Measurements from ENCODE around the gene CHTOP.
A peak's percentile ranks its signal among the peaks of the same experiment; 100 is the strongest.
"Not testable (repeated sequence)": the region's sequence is repeated elsewhere in the genome, so short reads cannot be mapped to it uniquely, and the experiment has no call there.

Gene CHTOP, protein sequence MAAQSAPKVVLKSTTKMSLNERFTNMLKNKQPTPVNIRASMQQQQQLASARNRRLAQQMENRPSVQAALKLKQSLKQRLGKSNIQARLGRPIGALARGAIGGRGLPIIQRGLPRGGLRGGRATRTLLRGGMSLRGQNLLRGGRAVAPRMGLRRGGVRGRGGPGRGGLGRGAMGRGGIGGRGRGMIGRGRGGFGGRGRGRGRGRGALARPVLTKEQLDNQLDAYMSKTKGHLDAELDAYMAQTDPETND

GRCh38 chr1:153633754-153634665 is at the start of gene CHTOP:
Gene CHTOP, plus strand, starts transcription at chr1:153634066. Its CDS starts 2,523 bp downstream, at chr1:153636589.
- peak; percentile 98 for DNase-seq

- no peak for DNase-seq
Measured at GRCh38 chr1:153585006-153585405, 48.9 kb upstream of the CHTOP start.

DNA sequence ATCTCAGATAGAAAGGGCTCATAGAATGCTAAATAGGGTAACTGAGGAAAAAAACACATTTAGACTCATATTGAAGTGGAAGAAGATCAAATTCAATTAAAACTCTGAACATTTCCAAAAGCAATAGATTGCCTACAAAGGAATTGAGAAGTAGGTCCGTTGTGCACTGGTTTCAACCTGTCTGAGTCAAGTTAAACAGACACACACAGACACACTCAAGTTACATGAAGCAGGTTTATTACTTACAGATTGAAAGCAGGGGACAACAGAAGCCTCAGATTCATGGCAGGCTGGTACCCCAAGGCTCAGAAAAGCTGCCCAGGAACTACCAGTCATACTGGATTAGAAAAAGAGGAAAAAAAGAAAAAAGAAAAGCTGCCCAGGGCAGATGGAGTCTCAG is 47.5 kb upstream of the CHTOP start:
- no peak for DNase-seq

DNA sequence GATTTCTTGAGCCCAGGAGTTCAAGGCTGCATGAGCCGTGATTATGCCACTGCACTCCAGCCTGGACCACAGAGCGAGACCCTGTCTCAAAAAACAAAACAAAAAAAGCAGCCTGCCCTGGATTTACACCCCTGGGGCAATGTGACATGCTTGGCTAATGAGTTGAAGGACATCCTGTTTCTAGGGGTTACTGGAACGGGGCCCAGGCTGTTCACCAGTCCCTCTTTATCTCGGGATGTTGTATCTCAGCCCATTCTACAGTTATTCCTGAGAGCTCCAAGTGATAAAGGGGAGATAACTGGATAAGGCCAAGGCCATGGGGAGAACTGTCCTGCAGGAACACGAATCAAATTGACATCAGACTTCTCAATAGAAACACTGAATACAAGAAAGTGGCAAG is 46.6 kb upstream of the CHTOP start:
- DNase-seq, result no peak

GRCh38 chr1:153588033-153588432 is 45.8 kb upstream of the CHTOP start:
- not testable (repeated sequence) for DNase-seq

DNA sequence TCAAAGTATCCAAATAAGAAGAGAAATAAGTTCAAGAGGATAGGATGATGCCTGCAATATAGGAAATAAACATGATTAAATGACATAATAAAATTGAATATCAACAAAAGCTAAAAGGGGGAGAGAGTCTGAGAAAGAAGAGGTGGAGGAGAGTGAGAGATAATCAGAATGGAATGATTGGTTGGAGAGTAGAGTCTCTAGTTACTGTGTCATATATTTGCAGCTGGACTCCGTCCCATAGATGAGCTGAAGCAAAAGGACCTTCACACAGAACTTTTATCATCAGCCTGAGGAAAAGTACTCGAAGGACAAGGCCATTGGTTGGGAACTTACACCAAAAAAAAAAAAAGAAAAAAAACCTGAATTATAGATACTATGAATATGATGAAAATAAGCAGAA is 45.4 kb upstream of the CHTOP start:
- no peak for DNase-seq

DNA sequence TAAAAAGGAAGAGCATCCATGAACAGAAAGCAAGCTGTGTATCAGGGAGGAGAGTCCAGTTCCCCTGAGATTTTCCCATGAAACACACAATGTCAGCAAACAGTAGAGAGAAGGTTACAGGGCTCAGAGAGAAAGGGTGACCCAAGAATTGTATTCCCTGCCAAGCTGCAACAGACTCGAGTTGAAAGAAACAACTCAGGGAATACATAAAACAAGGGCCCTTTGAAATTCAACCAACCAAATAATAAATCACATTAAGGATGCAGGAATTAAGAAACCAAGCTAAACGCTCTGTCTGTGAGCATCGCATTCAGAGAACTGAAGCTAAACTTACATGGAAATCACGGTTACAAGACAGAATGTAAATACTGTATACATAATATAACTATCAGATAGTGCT is 41.1 kb upstream of the CHTOP start:
- DNase-seq, result no peak

DNA sequence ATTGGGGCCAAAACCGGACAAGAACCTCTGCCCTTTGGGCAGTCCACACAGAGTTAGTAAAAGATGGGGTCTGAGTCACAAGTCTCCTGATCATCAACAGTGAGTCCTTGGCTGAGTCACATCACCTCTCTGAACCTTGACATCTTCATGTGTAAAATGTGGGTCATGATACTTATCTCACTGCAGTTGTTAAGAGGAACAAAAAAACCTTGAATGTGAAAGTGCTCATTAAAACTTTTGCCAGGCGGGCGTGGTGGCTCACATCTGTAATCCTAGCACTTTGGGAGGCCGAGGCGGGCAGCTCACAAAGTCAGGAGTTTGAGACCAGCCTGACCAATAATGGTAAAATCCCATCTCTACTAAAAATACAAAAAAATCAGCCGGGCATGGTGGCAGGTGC is 36.7 kb upstream of the CHTOP start:
- no peak for DNase-seq

DNA sequence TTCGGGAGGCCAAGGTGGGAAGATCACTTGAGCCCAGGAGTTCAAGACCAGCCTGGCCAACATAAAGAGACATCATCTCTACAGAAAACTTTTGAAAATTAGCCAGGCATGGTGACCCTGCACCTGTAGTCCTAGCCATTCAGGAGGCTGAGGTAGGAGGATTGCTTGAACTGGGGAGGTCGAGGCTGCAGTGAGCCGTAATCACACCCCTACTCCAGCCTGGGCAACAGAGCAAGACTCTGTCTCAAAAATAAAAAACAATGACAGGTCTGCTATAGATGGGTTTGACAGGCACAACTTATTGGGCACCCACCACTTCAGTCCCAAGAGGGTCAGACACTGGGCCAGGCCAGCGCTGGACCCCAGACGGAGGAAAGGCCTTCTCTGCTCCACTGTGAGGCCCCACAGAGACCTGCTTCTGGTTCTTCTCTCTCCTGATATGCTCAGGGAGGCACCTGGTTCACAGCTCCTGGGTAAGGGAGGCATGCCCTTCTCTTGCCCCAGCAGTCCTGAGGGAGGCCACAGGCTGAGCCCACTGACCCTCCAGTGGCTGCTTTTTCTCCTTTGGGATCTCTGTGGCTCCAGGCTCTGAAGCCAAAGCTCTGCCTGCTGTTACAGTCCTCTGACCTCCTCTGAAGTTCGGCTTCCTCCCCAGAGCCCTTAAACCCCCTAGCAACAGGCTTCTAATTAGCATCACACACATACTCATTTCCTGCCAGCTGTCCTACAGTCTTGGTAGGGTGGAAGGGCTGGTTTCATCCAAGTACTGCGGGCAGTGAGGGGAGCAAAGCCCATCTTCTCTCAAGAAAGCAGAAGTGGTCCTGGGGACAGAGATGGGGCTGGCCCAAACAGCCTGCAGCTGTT is 35.3 kb upstream of the CHTOP start:
- peak; percentile 18 for DNase-seq

- no peak for DNase-seq
Measured at GRCh38 chr1:153599847-153600246, 34.0 kb upstream of the CHTOP start.

DNA sequence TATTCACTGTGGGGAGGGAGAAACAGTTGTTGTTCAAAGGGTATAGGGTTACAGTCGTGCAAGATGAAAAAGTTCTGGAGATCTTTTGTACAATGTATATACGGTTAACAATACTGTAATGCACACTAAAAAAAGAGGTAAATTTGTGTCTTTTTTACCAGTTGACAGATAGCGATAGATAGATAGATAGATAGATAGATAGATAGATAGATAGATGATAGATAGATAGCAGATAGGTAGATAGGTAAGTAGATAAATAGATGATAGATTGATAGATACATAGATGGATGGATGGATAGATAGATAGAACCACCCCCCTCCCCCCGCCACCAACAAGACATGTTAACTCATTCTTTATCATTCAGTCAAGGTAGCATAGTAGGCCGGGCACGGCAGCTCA is 31.1 kb upstream of the CHTOP start:
- no peak for DNase-seq

DNA sequence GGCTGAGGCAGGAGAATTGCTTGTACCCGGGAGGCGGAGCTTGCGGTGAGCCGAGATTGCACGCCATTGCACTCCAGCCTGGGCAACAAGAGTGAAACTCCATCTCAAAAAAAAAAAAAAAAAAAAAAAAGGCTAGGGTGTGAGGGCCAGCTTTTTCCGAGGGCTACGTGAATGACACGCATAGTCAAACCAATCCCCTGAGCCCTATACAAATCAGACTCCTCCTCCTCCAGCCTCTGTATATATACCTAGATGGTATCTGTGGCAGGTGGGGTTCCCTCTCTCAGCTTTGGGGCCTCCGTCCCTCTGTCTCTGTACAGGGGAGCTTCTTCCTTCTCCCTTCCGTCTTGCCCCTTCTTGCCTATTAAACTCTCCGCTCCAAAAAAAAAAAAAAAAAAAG is 27.7 kb upstream of the CHTOP start:
- no peak for DNase-seq

GRCh38 chr1:153607381-153607780 is 26.5 kb upstream of the CHTOP start:
- no peak for DNase-seq

DNA sequence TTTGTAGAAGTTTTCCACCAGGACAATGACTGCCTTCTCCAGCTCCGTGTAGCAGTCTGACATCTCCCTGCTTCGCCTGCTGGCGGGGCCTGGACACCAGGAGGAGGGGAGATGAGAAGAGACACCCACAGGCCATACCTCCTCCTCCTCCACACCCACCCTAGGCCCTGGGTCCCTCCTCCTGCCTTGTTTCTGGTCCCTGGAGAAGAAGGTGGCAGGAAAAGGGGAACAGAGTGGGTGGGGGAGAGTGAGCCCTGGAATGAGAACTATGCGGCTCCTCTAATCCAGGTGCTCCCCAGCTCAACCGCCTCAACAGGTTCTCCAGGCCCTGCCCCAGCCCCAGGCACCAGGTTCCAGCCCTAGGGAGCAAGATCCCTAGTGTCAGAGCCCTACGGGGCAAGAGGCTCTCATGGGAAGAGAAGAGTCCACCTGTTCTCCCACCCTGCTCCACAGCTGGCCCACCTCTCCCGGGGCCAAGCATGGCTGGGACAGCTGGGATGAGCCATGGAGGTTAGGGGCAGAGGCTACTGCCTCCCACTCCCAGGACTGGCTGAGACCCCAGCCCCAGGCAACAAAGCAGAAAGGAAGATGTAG is 25.7 kb upstream of the CHTOP start:
- no peak for DNase-seq

GRCh38 chr1:153608742-153609584 is 24.9 kb upstream of the CHTOP start:
- DNase-seq, result peak; percentile 55

- DNase-seq, result no peak
Measured at GRCh38 chr1:153609585-153609907, 24.3 kb upstream of the CHTOP start.

DNA sequence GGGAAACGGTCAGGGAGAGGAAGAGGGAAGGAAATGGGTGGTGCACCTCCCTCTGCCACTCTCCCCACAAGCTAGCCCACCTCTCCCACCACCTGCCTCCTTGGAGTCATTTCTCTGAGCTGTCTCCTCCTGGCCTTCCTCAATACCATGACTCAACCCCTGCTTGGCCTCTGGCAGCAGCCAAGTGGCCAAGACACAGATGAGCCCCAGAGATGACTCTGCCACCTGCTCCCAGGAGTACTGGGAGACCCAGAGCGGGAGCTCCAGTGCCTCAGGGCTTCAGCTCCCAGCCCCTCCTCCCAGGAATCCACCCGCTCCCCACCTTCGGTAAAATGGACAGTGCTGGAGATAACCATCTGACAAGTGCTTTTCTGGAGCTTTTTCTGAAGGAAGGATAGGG is 23.5 kb upstream of the CHTOP start:
- DNase-seq, result no peak

DNA sequence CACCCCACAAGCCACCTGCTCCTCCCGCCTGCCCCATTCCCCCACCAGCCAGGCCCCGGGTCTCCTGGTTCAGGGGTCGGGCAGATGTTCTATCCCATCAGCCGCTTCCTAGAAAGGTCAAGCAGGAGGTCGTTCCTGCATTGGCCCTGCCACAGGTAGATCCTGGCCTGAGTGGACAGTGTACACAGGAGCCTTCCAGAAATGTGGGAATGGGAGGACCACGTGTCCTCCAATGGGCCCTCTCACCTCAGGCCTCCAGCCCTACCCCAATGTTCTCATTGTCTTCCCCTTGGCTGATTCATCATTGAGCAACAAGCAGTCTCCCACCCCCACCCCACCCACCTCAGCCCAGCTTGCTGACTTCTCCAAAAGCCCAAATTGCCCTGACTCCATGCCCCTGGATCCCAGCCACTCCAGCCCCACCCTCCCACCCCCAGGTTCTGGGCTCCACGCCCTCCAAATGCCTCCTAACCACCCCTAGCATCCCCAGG is 23.0 kb upstream of the CHTOP start:
- no peak for DNase-seq

DNA sequence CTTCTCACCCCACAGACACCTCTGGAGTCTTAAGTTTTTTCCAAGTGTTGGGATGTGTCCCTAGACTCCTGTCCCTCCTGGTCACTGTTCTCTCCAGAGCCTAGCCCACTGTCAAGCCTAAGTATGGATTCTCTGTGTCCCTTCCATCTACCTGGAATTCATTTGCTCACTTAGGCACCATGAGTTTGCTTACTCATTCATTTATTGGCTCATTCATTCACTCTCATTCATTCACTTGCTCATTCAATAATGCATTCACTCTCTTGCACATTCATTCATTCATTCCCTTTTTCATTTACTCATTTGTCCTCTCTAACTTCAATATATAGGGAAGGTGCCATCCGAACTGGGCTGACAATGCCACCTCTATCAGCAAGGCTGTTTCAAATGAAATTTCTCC is 22.5 kb upstream of the CHTOP start:
- no peak for DNase-seq

DNA sequence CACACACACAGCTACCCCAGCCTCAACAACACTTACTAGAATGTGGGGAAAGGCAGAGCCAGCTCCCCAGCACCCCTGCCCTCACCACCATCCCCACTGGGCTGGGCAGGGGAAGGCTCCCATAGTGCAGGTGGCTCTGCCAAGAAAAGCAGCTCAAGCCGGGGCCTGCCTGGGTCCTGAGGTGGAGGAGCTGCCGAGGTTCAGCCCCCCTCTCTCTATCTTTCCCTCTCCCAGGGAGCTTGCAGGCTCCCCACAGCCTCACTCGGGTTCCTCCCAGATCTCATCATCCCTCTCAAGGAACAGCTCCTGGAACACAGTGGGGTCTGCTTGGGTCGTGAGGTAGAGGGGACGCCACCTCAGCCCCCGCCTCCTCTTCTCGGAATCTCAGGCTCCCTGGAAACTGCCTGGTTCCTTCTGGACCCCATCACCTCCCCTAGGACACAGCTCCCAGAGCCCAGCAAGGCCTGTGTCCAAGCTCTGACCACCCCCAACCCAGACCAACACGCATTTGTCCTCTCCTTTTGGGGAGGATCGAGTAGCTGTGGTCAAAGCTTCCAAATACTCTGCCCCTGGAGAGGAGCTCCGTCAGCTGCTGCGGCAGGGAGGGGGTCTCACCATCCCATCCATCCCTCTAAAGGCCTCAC is 21.6 kb upstream of the CHTOP start:
- DNase-seq, result no peak

GRCh38 chr1:153612755-153613331 is 21.0 kb upstream of the CHTOP start, which contains the start of gene S100A16:
Gene S100A16, minus strand, starts transcription at chr1:153613137. Its CDS starts 4,986 bp downstream, at chr1:153608151.
- DNase-seq, result no peak

All from retina (tissue), 1 donor.